PC-3 (cell line): ENCODE data around the gene MARK4. TPM values are rescaled to one million over a fixed set of nuclear protein-coding genes. Genes with fewer than 3 reads are reported as not detected.

Source experiments
- ATAC-seq: fragments of 200-7000 bp; cut with Tn5 transposase; 2 replicates; pipeline ENCODE4 v1.9.1; 2020; ENCODE audit warnings: mild to moderate bottlenecking, moderate library complexity
- BruUV-seq: library from RNA; stranded (reverse); fragments of 400-500 nt; replicated peaks from 2 replicates; lab custom pipeline; 2021; lab: Mats Ljungman, UMichigan
- CTCF ChIA-PET: fragments of 300-600 bp; sonication (Branson Sonifier 250); formaldehyde crosslinking; loops from one replicate; lab custom pipeline; 2022; ENCODE audit warnings: antibody characterized with exemption; lab: Charles Lee
- POLR2A ChIA-PET: fragments of 300-600 bp; sonication (Branson Sonifier 250); formaldehyde crosslinking; loops from one replicate; lab custom pipeline; 2022; ENCODE audit warnings: antibody characterized with exemption; ENCODE audit not compliant: unreplicated experiment; lab: Charles Lee
- DNase-seq: peaks from one replicate; pipeline ENCODE4 v3.0.0-alpha.2; 2015
- H2AFZ ChIP-seq: fragments of 300-600 bp; sonication (generic); 2 replicates; pipeline ENCODE4 v1.6.0; 2016; ENCODE audit warnings: antibody characterized with exemption, low read length
- H3F3A ChIP-seq: fragments of 300-600 bp; sonication (generic); one replicate; pipeline ENCODE4 v1.6.0; 2017; ENCODE audit warnings: antibody characterized with exemption, low read length, control low read depth, mild to moderate bottlenecking; ENCODE audit not compliant: unreplicated experiment
- H3K27ac ChIP-seq: fragments of 300-600 bp; sonication (generic); 2 replicates; pipeline ENCODE4 v1.5.1; 2016; ENCODE audit warnings: mild to moderate bottlenecking, low read length
- H3K27me3 ChIP-seq: fragments of 300-600 bp; sonication (generic); 2 replicates; pipeline ENCODE4 v1.6.1; 2016; ENCODE audit warnings: low read length, mixed read lengths
- H3K36me3 ChIP-seq: fragments of 300-600 bp; sonication (generic); 2 replicates; pipeline ENCODE4 v1.6.1; 2016; ENCODE audit warnings: low read depth, mixed run types, low read length, mixed read lengths
- H3K4me1 ChIP-seq: fragments of 300-600 bp; sonication (generic); 2 replicates; pipeline ENCODE4 v1.5.1; 2016; ENCODE audit warnings: low read length; ENCODE audit not compliant: insufficient read depth
- H3K4me2 ChIP-seq: fragments of 300-600 bp; sonication (generic); 2 replicates; pipeline ENCODE4 v1.6.0; 2016; ENCODE audit warnings: low read length
- H3K4me3 ChIP-seq: fragments of 300-600 bp; sonication (generic); 2 replicates; pipeline ENCODE4 v1.5.1; 2016; ENCODE audit warnings: mild to moderate bottlenecking, low read length, mixed read lengths
- H3K79me2 ChIP-seq: fragments of 300-600 bp; sonication (generic); 2 replicates; pipeline ENCODE4 v1.6.1; 2017; ENCODE audit warnings: low read length, mixed read lengths
- H3K9ac ChIP-seq: fragments of 300-600 bp; sonication (generic); 2 replicates; pipeline ENCODE4 v1.6.0; 2016; ENCODE audit warnings: mild to moderate bottlenecking, low read length
- H3K9me2 ChIP-seq: fragments of 300-600 bp; sonication (generic); replicated peaks from 2 replicates; pipeline ENCODE4 v1.6.1; 2016; ENCODE audit warnings: mixed run types, low read length, mixed read lengths
- H3K9me3 ChIP-seq: fragments of 300-600 bp; sonication (generic); 2 replicates; pipeline ENCODE4 v1.6.1; 2016; ENCODE audit warnings: low read length, mixed read lengths
- H4K20me1 ChIP-seq: fragments of 300-600 bp; sonication (generic); 2 replicates; pipeline ENCODE4 v1.6.1; 2016; ENCODE audit warnings: low read length, mixed read lengths
- CTCF ChIP-seq: fragments of 300-600 bp; sonication (generic); conservative IDR thresholded peaks from 2 replicates; pipeline ENCODE4 v1.5.1; 2017; ENCODE audit warnings: antibody characterized with exemption, low read depth, mild to moderate bottlenecking, low read length
- EZH2 ChIP-seq: fragments of 300-600 bp; sonication (generic); IDR thresholded peaks from one replicate; pipeline ENCODE4 v1.6.1; 2017; ENCODE audit warnings: antibody characterized with exemption, mild to moderate bottlenecking, low read length; ENCODE audit not compliant: unreplicated experiment
- EZH2phosphoT487 ChIP-seq: fragments of 300-600 bp; sonication (generic); IDR thresholded peaks from 2 replicates; pipeline ENCODE4 v1.6.1; 2018; ENCODE audit warnings: mild to moderate bottlenecking, antibody characterized with exemption, low read length, borderline replicate concordance
- intact Hi-C: fragments of 100-400 bp; cut with micrococcal nuclease; formaldehyde crosslinking; loops from 2 replicates; pipeline ENCODE4 v1.9.0; 2023
- total RNA-seq: library from RNA; depleted of rRNA; stranded (reverse); fragments of >200 nt; gene quantifications from 2 replicates; pipeline ENCODE4 v1.2.3, GENCODE V29; 2014

The MARK4 gene
- total RNA-seq, 1 experiment from 2014 or later: 12.1 TPM

GRCh38 chr19:45322311-45322710 lies 71.2 kb downstream of the MARK4 start:
- Histone ChIP-seq H3K9me2 (no peaks in the 10 kb centered on the region), H3K79me2 (no peaks in the 10 kb centered on the region), H3K27ac (no peak overlapping the region), H3K4me1 (no peaks in the 10 kb centered on the region), H2AFZ (no peak overlapping the region), H3K27me3 (no peaks in the 10 kb centered on the region), H3K36me3 (no peaks in the 10 kb centered on the region), H3K4me3 (no peak overlapping the region), H3K4me2 (no peak overlapping the region), H3K9ac (no peak overlapping the region), H4K20me1 (no peaks in the 10 kb centered on the region), H3K9me3 (no peaks in the 10 kb centered on the region), H3F3A (no peaks in the 10 kb centered on the region)
- ChIA-PET CTCF (no interaction called here), POLR2A (no interaction called here)
- ATAC-seq: no peak
- no TSS peak for BruUV-seq
- TF ChIP-seq EZH2 (no peak), EZH2phosphoT487 (no peak), CTCF (no peak)
- no peak for DNase-seq
- intact Hi-C loops: no loop called here

DNA sequence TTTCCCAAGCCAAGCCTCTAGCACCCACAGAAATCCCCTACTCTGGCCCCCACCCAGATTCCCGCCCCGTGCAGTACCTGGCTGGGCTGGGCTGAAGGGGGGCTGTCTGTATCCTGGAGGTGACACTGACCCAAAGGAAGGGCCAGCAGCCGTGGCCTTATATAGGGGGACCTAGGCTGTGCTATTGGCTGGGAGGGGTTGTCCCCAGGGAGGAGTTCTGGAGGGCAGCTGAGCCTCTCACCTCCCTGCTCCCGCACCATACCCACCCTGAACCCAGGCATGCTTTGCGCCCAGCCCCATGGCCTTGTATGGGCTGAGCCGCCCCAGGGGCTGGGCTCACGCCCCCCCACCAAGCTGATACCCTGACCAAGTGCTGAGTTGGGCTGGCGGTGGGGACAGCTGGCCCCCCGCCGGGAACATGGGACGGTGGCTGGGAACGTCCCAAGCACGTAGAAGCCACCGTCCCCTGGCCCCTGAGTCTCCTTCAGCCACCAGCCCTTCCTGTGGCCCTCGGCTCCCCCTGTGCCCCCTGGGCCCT lies 71.7 kb downstream of the MARK4 start, which contains the start of gene CKM:
Gene CKM (minus strand): TSS at position 132 of the 538 bp plus-strand sequence. CDS start 3,162 bp downstream, outside the sequence.
- TF ChIP-seq EZH2phosphoT487 (no peak), EZH2 (no peak), CTCF (no peak)
- Histone ChIP-seq H3K9ac (no peak within 1 kb of the TSS), H3K4me3 (no peak within 1 kb of the TSS), H3K79me2 (no peaks in the 10 kb centered on the region), H3K9me2 (no peaks in the 10 kb centered on the region), H3K4me1 (no peaks in the 10 kb centered on the region), H3K4me2 (no peak within 1 kb of the TSS), H4K20me1 (no peaks in the 10 kb centered on the region), H2AFZ (no peak within 1 kb of the TSS), H3K9me3 (no peaks in the 10 kb centered on the region), H3K27ac (no peak within 1 kb of the TSS), H3F3A (no peaks in the 10 kb centered on the region), H3K27me3 (no peaks in the 10 kb centered on the region), H3K36me3 (no peaks in the 10 kb centered on the region)
- ATAC-seq (no peak), DNase-seq (no peak)
- ChIA-PET POLR2A (no interaction called here), CTCF (no interaction called here)
- BruUV-seq: no TSS peak
- intact Hi-C loops: no loop called here

- Histone ChIP-seq H3K36me3 (no peaks in the 10 kb centered on the region), H3K9me3 (no peaks in the 10 kb centered on the region), H2AFZ (no peak overlapping the region), H3K4me3 (no peak overlapping the region), H4K20me1 (no peaks in the 10 kb centered on the region), H3F3A (no peaks in the 10 kb centered on the region), H3K9ac (no peak overlapping the region), H3K4me2 (no peak overlapping the region), H3K4me1 (no peaks in the 10 kb centered on the region), H3K27ac (no peak overlapping the region), H3K79me2 (no peaks in the 10 kb centered on the region), H3K27me3 (no peaks in the 10 kb centered on the region), H3K9me2 (no peaks in the 10 kb centered on the region)
- DNase-seq (no peak), ATAC-seq (no peak)
- intact Hi-C loops: no loop called here
- POLR2A ChIA-PET: no interaction called here
- BruUV-seq: no TSS peak
- TF ChIP-seq EZH2: no peak
- TF ChIP-seq CTCF: no peak
- TF ChIP-seq EZH2phosphoT487: no peak
- CTCF ChIA-PET: no interaction called here
Observed at GRCh38 chr19:45323671-45324081, 72.6 kb downstream of the MARK4 start.
